ENCODE data around the gene EXTL1.
A peak's percentile ranks its signal among the peaks of the same experiment; 100 is the strongest.

Gene EXTL1

DNA sequence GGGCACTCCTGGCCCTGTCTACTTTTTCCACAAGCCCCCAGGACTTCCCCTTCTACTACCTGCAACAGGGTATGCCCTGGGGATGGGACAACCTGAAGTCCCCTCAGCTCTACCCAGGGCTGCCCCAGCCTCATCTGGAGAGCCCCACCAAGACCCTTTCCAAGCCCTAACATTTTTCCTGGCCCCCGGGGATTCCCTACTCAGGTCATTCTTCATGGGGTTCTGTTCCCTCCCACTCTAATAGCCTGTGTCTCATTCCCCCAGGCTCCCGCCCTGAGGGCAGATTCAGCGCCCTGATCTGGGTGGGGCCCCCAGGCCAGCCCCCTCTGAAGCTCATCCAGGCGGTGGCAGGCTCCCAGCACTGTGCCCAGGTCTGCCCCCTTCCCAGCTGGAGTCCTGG lies 9.6 kb downstream of the EXTL1 start:
- DNase-seq (ENCODE audit: insufficient read length, low spot score) = no peak
- no peak for TF ChIP-seq CTCF (IDR thresholded peaks at IDR 0.05; ENCODE audit: insufficient read depth, missing control alignments)
- FAIRE-seq = no peak

DNA sequence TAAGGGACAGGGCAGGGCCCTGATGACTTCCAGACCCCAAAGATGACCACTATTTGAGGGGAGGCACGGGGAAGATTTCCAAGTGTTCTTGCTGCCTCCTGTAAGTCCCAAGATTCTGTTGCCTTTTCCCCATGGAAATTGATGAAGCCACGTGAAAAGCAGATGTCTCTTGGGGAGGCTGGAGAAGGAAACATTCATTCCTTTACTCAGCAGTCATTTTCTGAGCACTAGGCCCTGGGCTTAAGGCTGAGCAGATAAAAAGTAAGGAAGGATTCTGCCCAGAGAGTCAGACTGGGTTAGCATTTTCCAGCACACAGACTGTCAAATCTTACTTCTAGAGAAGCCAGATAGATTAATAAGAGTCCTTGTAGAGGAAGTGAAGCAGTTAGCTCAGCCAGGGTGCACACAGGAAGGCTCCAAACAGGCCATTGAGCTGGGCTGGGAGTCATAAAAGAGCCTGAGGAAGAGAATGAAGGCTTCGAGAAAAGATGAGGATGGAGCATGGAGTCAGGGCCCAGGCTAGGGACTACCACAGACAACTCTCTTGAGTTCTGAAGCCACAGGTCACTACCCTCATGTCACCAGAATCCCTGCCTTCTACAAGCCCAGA lies 10.1 kb downstream of the EXTL1 start:
- no peak for DNase-seq (ENCODE audit: insufficient read length, low spot score)
- TF ChIP-seq CTCF (IDR thresholded peaks at IDR 0.05; ENCODE audit: insufficient read depth, missing control alignments) = no peak

GRCh38 chr1:26032656-26033357 lies 11.2 kb downstream of the EXTL1 start:
- TF ChIP-seq CTCF (IDR thresholded peaks at IDR 0.05; ENCODE audit: insufficient read depth, missing control alignments) = no peak
- no peak for FAIRE-seq
- no peak for DNase-seq (ENCODE audit: insufficient read length, low spot score)

More for the DNA sequence above, 10.1 kb downstream of the EXTL1 start:
- no peak for FAIRE-seq

GRCh38 chr1:26034504-26035202 lies 13.1 kb downstream of the EXTL1 start:
- no peak for FAIRE-seq

DNA sequence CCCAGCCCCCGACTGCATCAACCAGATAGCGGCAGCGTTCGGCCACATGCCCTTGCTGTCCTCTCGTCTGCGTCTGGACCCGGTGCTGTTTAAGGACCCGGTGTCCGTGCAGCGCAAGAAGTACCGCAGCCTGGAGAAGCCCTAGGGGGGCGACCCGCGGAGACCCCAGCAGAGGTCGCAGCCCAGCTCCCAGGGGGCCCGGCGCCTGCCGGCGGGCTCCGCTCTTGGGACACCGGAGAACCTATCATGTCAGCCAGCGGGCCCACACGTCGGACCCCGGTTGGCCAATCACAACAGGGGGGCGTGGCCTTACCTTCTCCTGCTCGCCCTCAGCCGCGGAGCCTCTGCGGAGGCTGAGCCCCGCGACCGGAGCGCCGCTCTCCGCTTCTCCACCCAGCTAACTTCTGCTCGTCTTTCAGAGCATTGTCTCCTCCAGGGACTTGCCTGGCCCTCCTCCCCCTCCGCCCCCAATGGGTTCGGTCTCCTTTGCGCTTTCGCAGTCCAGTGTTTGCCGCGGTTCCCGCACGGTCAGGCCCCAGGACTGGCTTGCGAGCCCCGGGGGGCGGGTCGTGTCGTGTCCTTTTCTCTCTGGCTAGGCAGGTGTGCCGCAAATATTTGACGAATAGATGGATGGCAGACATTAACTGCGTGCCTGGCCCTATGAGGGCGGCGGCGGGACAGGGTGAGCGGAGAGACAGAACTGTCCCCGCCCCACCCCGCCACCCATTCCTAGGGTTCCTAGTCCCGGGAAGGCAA lies 13.8 kb downstream of the EXTL1 start:
- TF ChIP-seq CTCF (IDR thresholded peaks at IDR 0.05; ENCODE audit: insufficient read depth, missing control alignments) = peak; percentile 17
- DNase-seq (ENCODE audit: insufficient read length, low spot score) (peak; percentile 86), FAIRE-seq (no peak)

More at GRCh38 chr1:26034504-26035202, 13.1 kb downstream of the EXTL1 start:
- no peak for DNase-seq (ENCODE audit: insufficient read length, low spot score)
- TF ChIP-seq CTCF (IDR thresholded peaks at IDR 0.05; ENCODE audit: insufficient read depth, missing control alignments) = no peak

DNA sequence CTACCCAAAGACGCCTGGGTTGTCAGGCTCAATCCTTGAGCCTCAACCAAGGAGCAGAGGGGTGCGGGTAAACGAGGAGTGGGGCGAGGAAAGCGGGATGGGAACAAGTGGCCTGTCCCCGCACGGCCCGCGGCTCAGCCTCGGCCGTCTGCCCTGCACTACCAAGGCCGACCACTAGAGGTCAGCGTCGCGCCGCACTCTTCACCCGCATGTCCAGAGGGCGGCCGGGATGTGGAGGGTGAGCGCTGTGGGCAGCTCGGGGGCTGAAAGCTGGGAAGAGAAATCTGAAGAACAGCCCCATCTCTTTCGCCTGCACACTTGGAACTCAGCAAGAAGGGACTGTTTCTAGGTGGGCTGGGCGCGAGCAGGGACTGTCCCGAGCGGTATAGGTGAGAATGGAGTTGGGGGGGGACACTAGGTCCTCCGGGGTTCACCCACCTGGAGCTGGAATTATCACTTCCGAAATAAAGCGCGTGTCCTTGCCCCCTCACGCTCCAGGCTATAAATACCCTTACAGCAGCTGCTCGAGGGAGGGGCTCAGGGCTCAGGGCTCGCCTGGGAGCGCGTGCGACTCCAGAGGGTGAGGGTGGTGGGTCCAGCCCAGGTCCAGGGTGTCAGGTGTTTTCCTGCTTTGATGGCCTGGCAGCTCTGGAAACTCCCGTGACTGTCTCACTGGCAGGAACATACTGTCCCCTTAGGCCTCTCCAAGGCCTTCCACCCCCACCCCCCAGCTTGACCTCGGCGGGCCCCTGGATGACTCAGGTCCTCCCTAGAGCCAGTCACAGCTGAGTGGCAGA lies 14.6 kb downstream of the EXTL1 start:
- peak; percentile 76 for TF ChIP-seq CTCF (IDR thresholded peaks at IDR 0.05; ENCODE audit: insufficient read depth, missing control alignments)
- FAIRE-seq (no peak), DNase-seq (ENCODE audit: insufficient read length, low spot score) (peak; percentile 66)

All from D721Med (cell line).